Measurements from ENCODE around the gene UBE2H.

The UBE2H gene

DNA sequence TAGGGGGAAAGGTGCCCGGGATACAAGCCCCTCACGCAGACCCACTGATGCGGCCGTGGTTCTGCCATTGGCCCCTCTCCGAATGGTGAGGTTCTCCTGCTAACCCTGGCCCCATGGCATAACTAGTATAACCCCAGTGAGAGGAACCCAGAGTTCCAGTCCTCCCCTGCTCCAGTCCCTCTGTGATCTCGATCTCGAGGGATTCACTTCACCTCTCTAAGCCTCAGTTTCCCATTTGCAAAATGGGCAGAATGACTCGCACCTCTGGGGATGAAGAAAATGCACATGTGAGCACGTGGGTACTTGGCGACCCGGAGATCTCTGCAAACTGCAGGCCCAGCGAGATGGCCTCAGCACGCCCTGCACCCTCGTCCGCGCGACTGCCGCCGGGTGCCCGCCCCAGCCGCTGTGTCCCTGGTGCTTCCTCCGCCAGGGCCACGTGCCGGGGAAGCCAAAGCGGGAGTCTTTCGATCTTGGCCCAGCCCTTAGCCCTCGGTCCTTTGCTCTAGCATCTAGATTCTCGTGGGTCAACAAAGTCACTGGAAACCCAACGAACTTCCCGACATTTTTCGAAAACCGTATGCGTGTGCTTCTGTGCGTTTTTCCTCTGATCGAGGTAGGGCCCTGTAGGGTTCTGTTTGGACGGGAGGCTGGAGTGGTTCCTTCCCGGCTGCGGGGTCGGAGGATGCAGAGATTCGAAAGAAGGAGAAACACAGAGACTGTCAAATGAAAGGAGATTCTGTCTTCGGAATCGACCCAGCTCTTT lies 169.8 kb downstream of the UBE2H start:
- no peak for DNase-seq

GRCh38 chr7:129781928-129782817 lies 170.6 kb downstream of the UBE2H start:
- DNase-seq = no peak

GRCh38 chr7:129780974-129781927 lies 171.5 kb downstream of the UBE2H start:
- DNase-seq = no peak
